Cardiac muscle cell (in vitro differentiated cells and primary cell): Measurements from ENCODE around the gene MXD3. TPM values are rescaled to one million over a fixed set of nuclear protein-coding genes. Genes with fewer than 3 reads are reported as not detected.

Source experiments
- DNase-seq, 2 donors: peaks; one replicate each; pipeline versions ENCODE4 v3.0.0 to v3.0.0-alpha.2; 2010 to 2017; ENCODE audit warnings: low read depth in 1 of 2, low spot score in 1 of 2
- H3K27ac ChIP-seq: fragments of 200-600 bp; sonication (generic); 2 replicates; pipeline ENCODE4 v1.5.1; 2016
- H3K27me3 ChIP-seq: fragments of 200-600 bp; sonication (generic); 2 replicates; pipeline ENCODE4 v1.6.0; 2016; ENCODE audit warnings: control low read depth
- H3K36me3 ChIP-seq: fragments of 200-600 bp; sonication (generic); 2 replicates; pipeline ENCODE4 v1.5.1; 2016; ENCODE audit warnings: control low read depth
- H3K4me1 ChIP-seq: fragments of 200-600 bp; sonication (generic); 2 replicates; pipeline ENCODE4 v1.8.1; 2017; ENCODE audit warnings: low read depth, mild to moderate bottlenecking, mixed run types
- H3K4me3 ChIP-seq: fragments of 200-600 bp; sonication (generic); 2 replicates; pipeline ENCODE4 v1.5.1; 2016; ENCODE audit warnings: mild to moderate bottlenecking
- H3K9me3 ChIP-seq: fragments of 200-600 bp; sonication (generic); 2 replicates; pipeline ENCODE4 v1.5.1; 2017; ENCODE audit warnings: low read depth, mild to moderate bottlenecking, control low read depth
- polyA plus RNA-seq: library from polyadenylated mRNA; unstranded; fragments of >200 nt; fragmentation: Nextera tagmentation; extraction: Ambion mirVana; gene quantifications from 2 replicates; pipeline ENCODE4 v1.2.1, GENCODE V29; 2016
- total RNA-seq: library from RNA; depleted of rRNA; stranded (reverse); fragments of >200 nt; gene quantifications from 2 replicates; pipeline ENCODE4 v1.2.3, GENCODE V29; 2016
- TF ChIP-seq, protein P1 (sequence below): IDR thresholded peaks from 2 replicates; pipeline ENCODE4 v1.5.1; 2012; ENCODE audit warnings: low read depth, mild to moderate bottlenecking, low read length

The MXD3 gene
- total and polyA plus RNA-seq, 2 experiments from 2014 or later, result 7.3 to 112 TPM

- Histone ChIP-seq H3K4me1 (no peaks in the 10 kb centered on the region), H3K9me3 (no peaks in the 10 kb centered on the region), H3K27ac (no peak overlapping the region), H3K36me3 (peaks cover 25% of the 10 kb centered on the region), H3K27me3 (no peaks in the 10 kb centered on the region), H3K4me3 (no peak overlapping the region)
- no peak for DNase-seq
- TF ChIP-seq, protein P1, sequence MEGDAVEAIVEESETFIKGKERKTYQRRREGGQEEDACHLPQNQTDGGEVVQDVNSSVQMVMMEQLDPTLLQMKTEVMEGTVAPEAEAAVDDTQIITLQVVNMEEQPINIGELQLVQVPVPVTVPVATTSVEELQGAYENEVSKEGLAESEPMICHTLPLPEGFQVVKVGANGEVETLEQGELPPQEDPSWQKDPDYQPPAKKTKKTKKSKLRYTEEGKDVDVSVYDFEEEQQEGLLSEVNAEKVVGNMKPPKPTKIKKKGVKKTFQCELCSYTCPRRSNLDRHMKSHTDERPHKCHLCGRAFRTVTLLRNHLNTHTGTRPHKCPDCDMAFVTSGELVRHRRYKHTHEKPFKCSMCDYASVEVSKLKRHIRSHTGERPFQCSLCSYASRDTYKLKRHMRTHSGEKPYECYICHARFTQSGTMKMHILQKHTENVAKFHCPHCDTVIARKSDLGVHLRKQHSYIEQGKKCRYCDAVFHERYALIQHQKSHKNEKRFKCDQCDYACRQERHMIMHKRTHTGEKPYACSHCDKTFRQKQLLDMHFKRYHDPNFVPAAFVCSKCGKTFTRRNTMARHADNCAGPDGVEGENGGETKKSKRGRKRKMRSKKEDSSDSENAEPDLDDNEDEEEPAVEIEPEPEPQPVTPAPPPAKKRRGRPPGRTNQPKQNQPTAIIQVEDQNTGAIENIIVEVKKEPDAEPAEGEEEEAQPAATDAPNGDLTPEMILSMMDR, result no peak
Measured at GRCh38 chr5:177334781-177335700, 23.3 kb upstream of the MXD3 start.

GRCh38 chr5:177334155-177334551 lies 22.5 kb upstream of the MXD3 start:
- TF ChIP-seq, protein P1, result no peak
- no peaks in the 10 kb centered on the region for H3K4me1 ChIP-seq
- no peak overlapping the region for H3K27ac ChIP-seq
- no peaks in the 10 kb centered on the region for H3K9me3 ChIP-seq
- H3K36me3 ChIP-seq, result peaks cover 28% of the 10 kb centered on the region
- H3K4me3 ChIP-seq, result no peak overlapping the region
- H3K27me3 ChIP-seq, result no peaks in the 10 kb centered on the region
- DNase-seq, result no peak

DNA sequence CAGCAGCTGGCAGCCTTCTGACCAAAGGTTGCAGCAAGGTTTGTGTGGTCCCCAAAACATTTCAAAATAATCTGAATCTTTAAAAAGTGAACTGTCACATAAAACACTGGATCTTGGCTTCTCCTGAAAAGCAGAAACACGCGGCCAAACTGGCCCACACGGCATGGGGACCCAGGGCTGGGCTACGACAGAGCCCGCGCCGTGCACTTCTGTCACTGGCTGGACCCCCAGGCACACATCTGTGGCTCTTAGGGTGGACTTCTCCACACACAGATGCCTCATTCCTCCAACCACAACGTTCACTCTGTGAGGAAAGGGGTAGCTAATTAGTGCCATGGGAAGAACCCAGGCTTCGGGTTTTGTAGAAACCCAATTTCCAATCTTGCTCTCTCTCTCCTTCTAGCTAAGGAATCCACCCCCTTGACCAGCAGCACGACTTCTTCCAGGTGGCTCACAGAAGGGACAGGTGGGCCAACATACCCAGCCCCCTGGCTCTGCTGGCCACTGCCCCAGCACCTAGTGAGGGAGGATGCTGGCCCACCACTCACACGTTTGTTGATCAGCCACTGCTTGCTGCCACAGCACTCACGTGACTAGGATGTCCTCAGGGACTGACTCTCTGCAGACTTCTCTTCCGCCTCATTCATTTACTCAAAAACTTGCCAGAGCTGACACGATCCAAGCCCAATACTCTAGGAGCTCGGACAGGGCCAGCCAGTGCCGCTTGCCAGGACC lies 21.9 kb upstream of the MXD3 start:
- TF ChIP-seq, protein P1, result no peak
- Histone ChIP-seq H3K9me3 (no peaks in the 10 kb centered on the region), H3K27me3 (no peaks in the 10 kb centered on the region), H3K27ac (no peak overlapping the region), H3K4me3 (no peak overlapping the region), H3K36me3 (peaks cover 28% of the 10 kb centered on the region), H3K4me1 (no peaks in the 10 kb centered on the region)
- DNase-seq, result no peak

- Histone ChIP-seq H3K27me3 (no peaks in the 10 kb centered on the region), H3K27ac (no peak overlapping the region), H3K4me1 (no peaks in the 10 kb centered on the region), H3K36me3 (peaks cover 28% of the 10 kb centered on the region), H3K4me3 (no peak overlapping the region), H3K9me3 (no peaks in the 10 kb centered on the region)
- TF ChIP-seq, protein P1, result no peak
- DNase-seq, result no peak
Measured at GRCh38 chr5:177332896-177333260, 21.2 kb upstream of the MXD3 start.

- H3K36me3 ChIP-seq, result peaks cover 25% of the 10 kb centered on the region
- H3K4me1 ChIP-seq, result no peaks in the 10 kb centered on the region
- H3K9me3 ChIP-seq, result no peaks in the 10 kb centered on the region
- H3K27ac ChIP-seq, result no peak overlapping the region
- H3K27me3 ChIP-seq, result no peaks in the 10 kb centered on the region
- no peak overlapping the region for H3K4me3 ChIP-seq
- TF ChIP-seq, protein P1, result no peak
- no peak for DNase-seq
Measured at GRCh38 chr5:177332031-177332895, 20.6 kb upstream of the MXD3 start.
